Duodenal mucosa (tissue), 2 donors: ENCODE results near the gene AQP1.

Experiments
- H3K27ac ChIP-seq: one replicate; pipeline ENCODE4 v1.7.0; 2013; ENCODE audit warnings: low read depth, low read length
- H3K27me3 ChIP-seq, 2 donors: one replicate each; pipeline ENCODE4 v1.7.0; 2013; ENCODE audit warnings: low read length in 2 of 2, control low read depth in 1 of 2; ENCODE audit not compliant: insufficient read depth in 2 of 2, control insufficient read depth in 1 of 2
- H3K36me3 ChIP-seq, 2 donors: one replicate each; pipeline ENCODE4 v1.7.0; 2013; ENCODE audit warnings: low read length in 2 of 2, control low read depth in 1 of 2; ENCODE audit not compliant: insufficient read depth in 2 of 2, control insufficient read depth in 1 of 2
- H3K4me1 ChIP-seq, 2 donors: one replicate each; pipeline ENCODE4 v1.7.0; 2013; ENCODE audit warnings: low read length in 2 of 2, control low read depth in 1 of 2; ENCODE audit not compliant: insufficient read depth in 2 of 2, control insufficient read depth in 1 of 2
- H3K4me3 ChIP-seq, 2 donors: one replicate each; pipeline ENCODE4 v1.7.0; 2013; ENCODE audit warnings: low read length in 2 of 2, low read depth in 1 of 2
- H3K9ac ChIP-seq, 2 donors: one replicate each; pipeline ENCODE4 v1.7.0; 2013; ENCODE audit warnings: low read length in 2 of 2, low read depth in 1 of 2
- H3K9me3 ChIP-seq, 2 donors: one replicate each; pipeline ENCODE4 v1.7.0; 2013; ENCODE audit warnings: low read length in 2 of 2, control low read depth in 1 of 2; ENCODE audit not compliant: control insufficient read depth in 1 of 2

AQP1 gene

GRCh38 chr7:30911561-30911969 lies at the start of gene AQP1:
Gene AQP1, plus strand, starts transcription at chr7:30911853. Its CDS starts 57 bp downstream, at chr7:30911910.
- no peak within 1 kb of the TSS for H3K27ac ChIP-seq
- peak within 1 kb of the TSS; percentile 44 to 53 for H3K9ac ChIP-seq

DNA sequence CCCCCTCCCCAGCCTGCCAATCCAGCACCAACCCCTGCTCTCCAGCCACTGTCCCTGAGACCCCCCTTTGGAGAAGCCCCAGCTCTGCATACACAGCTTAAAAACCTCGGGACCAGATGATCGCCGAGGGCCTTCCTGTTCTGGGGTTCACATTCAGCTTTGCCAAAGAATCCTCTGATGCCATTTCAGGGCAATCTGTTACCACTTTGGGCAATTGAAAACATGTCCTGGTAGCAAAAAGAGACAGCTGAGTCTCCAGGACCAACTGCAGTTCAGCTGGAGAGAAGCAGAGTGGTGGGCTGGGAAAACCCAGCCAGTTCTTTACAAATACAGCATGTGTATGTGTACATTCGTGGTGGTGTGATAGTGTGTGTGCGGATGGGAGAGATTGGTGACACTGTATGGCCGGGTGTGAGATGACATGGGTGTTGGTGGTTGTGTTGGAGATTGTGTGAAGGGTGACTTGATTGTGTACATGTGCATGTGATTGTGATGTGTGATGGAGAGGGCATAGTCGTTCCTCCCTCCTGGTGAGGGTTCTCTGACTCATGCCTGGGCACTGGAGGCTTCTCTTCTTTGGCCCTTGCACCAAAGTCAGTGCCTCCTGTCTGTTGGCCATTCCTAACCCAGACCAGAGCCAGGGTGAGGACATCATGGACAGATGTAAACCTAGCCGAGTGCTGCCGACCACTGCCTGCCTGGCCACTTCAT lies 48.5 kb upstream of the AQP1 start:
- no peak overlapping the region for H3K9ac ChIP-seq
- no peak overlapping the region for H3K27ac ChIP-seq
- no peaks in the 10 kb centered on the region for H3K27me3 ChIP-seq

More at GRCh38 chr7:30911561-30911969, at the start of gene AQP1:
- H3K36me3 ChIP-seq, result no peaks in the 10 kb centered on the region
- H3K4me3 ChIP-seq, result peak within 1 kb of the TSS; percentile 67 to 77
- H3K9me3 ChIP-seq, result no peaks in the 10 kb centered on the region
- peaks cover 49 to 94% of the 10 kb centered on the region in 2 donors for H3K4me1 ChIP-seq
- H3K27me3 ChIP-seq, result no peaks in the 10 kb centered on the region

DNA sequence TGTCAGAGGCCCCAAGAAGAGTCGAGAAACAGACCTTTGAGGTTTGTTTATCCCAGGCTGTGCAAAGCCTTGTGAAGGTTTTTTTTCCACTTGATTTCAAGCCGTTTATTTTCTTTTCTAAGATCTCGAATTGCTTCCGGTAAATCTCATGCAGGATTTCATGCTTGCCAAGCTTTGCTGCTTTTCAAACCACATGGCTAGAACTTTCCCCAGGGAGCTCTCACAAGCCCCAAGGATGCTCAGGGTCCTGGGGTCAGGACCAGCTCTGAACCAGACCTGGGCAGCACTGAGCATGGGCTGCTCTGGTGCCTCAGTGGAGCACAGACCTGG lies 48.0 kb upstream of the AQP1 start:
- H3K9ac ChIP-seq, result no peak overlapping the region
- no peaks in the 10 kb centered on the region for H3K9me3 ChIP-seq
- H3K4me1 ChIP-seq, result peaks cover 31 to 39% of the 10 kb centered on the region in 2 donors
- H3K4me3 ChIP-seq, result no peak overlapping the region
- no peaks in the 10 kb centered on the region for H3K27me3 ChIP-seq
- no peaks in the 10 kb centered on the region for H3K36me3 ChIP-seq
- no peak overlapping the region for H3K27ac ChIP-seq

More for the DNA sequence above, 48.5 kb upstream of the AQP1 start:
- H3K36me3 ChIP-seq, result no peaks in the 10 kb centered on the region
- no peak overlapping the region for H3K4me3 ChIP-seq
- H3K9me3 ChIP-seq, result no peaks in the 10 kb centered on the region
- H3K4me1 ChIP-seq, result peaks cover 31 to 39% of the 10 kb centered on the region in 2 donors

DNA sequence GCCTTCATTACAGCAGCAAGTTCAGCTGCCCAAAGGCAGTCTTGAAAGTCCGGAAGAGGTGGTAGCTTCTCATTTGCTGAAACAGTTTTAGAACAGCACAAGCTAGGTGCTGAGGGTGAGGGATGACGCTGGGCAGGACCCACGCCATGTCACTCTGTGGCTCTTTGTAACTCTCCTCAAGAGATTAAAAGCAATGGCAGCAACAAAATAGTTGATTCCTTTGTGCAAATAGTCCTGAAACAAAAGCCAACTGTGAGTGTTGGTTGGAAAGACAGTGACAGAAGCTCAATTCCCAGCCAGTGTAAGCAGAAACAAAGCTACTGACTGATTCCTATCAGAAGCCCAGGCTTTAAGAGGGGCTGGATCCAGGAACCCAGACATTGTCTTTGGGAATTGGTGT lies 47.6 kb upstream of the AQP1 start:
- H3K27ac ChIP-seq, result no peak overlapping the region
- no peaks in the 10 kb centered on the region for H3K9me3 ChIP-seq
- H3K36me3 ChIP-seq, result no peaks in the 10 kb centered on the region
- H3K4me3 ChIP-seq, result no peak overlapping the region
- no peak overlapping the region for H3K9ac ChIP-seq
- peaks cover 31 to 39% of the 10 kb centered on the region in 2 donors for H3K4me1 ChIP-seq
- no peaks in the 10 kb centered on the region for H3K27me3 ChIP-seq

- no peaks in the 10 kb centered on the region for H3K27me3 ChIP-seq
- H3K9ac ChIP-seq, result no peak overlapping the region
- H3K27ac ChIP-seq, result no peak overlapping the region
- H3K4me3 ChIP-seq, result no peak overlapping the region
- no peaks in the 10 kb centered on the region for H3K36me3 ChIP-seq
- no peaks in the 10 kb centered on the region for H3K9me3 ChIP-seq
- H3K4me1 ChIP-seq, result peaks cover 28 to 30% of the 10 kb centered on the region in 2 donors
Observed at GRCh38 chr7:30865076-30865475, 46.6 kb upstream of the AQP1 start.

- Histone ChIP-seq H3K9ac (no peak overlapping the region), H3K4me3 (no peak overlapping the region), H3K4me1 (peaks cover 20 to 23% of the 10 kb centered on the region in 2 donors), H3K36me3 (no peaks in the 10 kb centered on the region), H3K27ac (no peak overlapping the region), H3K27me3 (no peaks in the 10 kb centered on the region), H3K9me3 (no peaks in the 10 kb centered on the region)
Observed at GRCh38 chr7:30865821-30866220, 45.8 kb upstream of the AQP1 start.

- Histone ChIP-seq H3K9me3 (no peaks in the 10 kb centered on the region), H3K4me1 (peaks cover 15 to 20% of the 10 kb centered on the region in 2 donors), H3K4me3 (no peak overlapping the region), H3K27me3 (no peaks in the 10 kb centered on the region), H3K9ac (no peak overlapping the region), H3K36me3 (no peaks in the 10 kb centered on the region), H3K27ac (no peak overlapping the region)
Observed at GRCh38 chr7:30866939-30867338, 44.7 kb upstream of the AQP1 start.

- Histone ChIP-seq H3K9ac (no peak overlapping the region), H3K27ac (no peak overlapping the region), H3K4me3 (no peak overlapping the region), H3K27me3 (no peaks in the 10 kb centered on the region), H3K9me3 (no peaks in the 10 kb centered on the region), H3K36me3 (no peaks in the 10 kb centered on the region), H3K4me1 (peaks cover 15 to 20% of the 10 kb centered on the region in 2 donors)
Observed at GRCh38 chr7:30867483-30867882, 44.2 kb upstream of the AQP1 start.

DNA sequence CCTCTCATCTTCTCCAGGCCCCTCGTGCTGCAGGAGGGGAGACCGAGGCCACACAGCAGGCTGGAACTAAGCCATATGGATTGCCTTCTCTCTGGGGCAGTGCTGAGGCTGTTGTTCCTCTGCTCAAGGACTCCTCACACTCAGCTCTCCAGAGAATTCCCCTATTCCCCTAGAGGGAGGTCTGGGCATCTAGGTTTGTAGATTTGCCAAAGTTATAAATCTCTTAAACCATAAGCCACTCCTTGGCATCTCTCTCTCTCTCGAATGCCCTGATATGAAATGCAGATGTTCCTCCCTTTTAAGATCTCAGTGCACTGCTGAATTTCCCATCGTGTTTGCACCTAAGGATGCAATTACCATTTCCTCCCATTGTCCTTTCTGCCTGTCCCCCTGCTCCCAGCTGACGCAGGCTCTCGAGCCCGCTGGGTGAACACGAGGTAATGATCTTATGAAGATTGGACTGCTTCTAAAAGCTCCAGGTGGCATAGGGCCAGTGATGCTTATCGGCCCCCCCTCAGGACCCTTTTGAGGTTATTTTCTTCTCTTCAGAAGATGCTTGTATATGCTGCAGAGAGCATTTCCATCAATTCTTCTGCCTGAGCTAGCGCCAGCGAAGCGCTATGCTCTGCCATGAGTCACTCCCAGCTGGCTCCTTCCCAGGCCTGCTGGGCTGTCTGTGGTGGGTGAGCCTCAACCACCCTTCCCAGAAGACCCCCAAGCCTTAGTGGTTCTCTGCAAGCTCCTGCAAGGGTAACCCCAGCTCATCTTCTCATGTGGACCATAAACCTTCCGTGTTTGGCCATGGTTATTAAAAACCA lies 41.6 kb upstream of the AQP1 start:
- Histone ChIP-seq H3K9me3 (no peaks in the 10 kb centered on the region), H3K9ac (no peak overlapping the region), H3K27me3 (no peaks in the 10 kb centered on the region), H3K4me3 (no peak overlapping the region), H3K36me3 (peaks cover 0 to 7% of the 10 kb centered on the region in 2 donors), H3K4me1 (peaks cover 15% of the 10 kb centered on the region in 2 donors), H3K27ac (no peak overlapping the region)

- H3K9ac ChIP-seq, result no peak overlapping the region
Observed at GRCh38 chr7:30870821-30871518, 40.7 kb upstream of the AQP1 start.

More at GRCh38 chr7:30870821-30871518, 40.7 kb upstream of the AQP1 start:
- H3K27me3 ChIP-seq, result no peaks in the 10 kb centered on the region
- H3K9me3 ChIP-seq, result no peaks in the 10 kb centered on the region
- no peak overlapping the region for H3K27ac ChIP-seq
- peaks cover 0 to 7% of the 10 kb centered on the region in 2 donors for H3K36me3 ChIP-seq
- peaks cover 7 to 9% of the 10 kb centered on the region in 2 donors for H3K4me1 ChIP-seq
- no peak overlapping the region for H3K4me3 ChIP-seq
